B cell (primary cell): Measurements from ENCODE around the gene GABRD.

Source experiments
- CTCF ChIP-seq: fragments of 200-600 bp; IDR thresholded peaks from one replicate; pipeline ENCODE4 v1.8.0; 2022; ENCODE audit warnings: antibody characterized with exemption, mild to moderate bottlenecking
- EZH2 ChIP-seq: IDR thresholded peaks from 2 replicates; pipeline ENCODE4 v1.6.1; 2012; ENCODE audit warnings: borderline replicate concordance, low read depth, mild to moderate bottlenecking, moderate library complexity, low read length; ENCODE audit not compliant: insufficient read depth, poor library complexity, severe bottlenecking

- TF ChIP-seq CTCF, result no peak
- no peak for TF ChIP-seq EZH2
Measured at GRCh38 chr1:1994536-1994935, 24.6 kb upstream of the GABRD start.
